Adrenal gland (tissue), 5 donors: ENCODE results near the gene PEA15.

Experiments used
- POLR2A ChIP-seq, 2 donors: fragments of 450-650 bp; IDR thresholded peaks; one replicate each; pipeline ENCODE4 v1.6.1; 2017; ENCODE audit warnings: antibody characterized with exemption in 2 of 2, mild to moderate bottlenecking in 2 of 2, moderate library complexity in 1 of 2
- TF ChIP-seq, protein P1 (sequence below), 6 experiments: fragments of 450-650 bp in 4 of 6; fragments of 200-600 bp in 2 of 6; sonication (generic) in 1 of 6; IDR thresholded peaks; 1 replicate in 5 of 6; 2 replicates in 1 of 6; pipeline versions ENCODE4 v1.5.1 to v1.8.0; 2016 to 2021; ENCODE audit warnings: antibody characterized with exemption in 6 of 6, mild to moderate bottlenecking in 2 of 6, moderate library complexity in 1 of 6
- donor health status: DM: no; HTN: no; CAD: no.

DNA sequence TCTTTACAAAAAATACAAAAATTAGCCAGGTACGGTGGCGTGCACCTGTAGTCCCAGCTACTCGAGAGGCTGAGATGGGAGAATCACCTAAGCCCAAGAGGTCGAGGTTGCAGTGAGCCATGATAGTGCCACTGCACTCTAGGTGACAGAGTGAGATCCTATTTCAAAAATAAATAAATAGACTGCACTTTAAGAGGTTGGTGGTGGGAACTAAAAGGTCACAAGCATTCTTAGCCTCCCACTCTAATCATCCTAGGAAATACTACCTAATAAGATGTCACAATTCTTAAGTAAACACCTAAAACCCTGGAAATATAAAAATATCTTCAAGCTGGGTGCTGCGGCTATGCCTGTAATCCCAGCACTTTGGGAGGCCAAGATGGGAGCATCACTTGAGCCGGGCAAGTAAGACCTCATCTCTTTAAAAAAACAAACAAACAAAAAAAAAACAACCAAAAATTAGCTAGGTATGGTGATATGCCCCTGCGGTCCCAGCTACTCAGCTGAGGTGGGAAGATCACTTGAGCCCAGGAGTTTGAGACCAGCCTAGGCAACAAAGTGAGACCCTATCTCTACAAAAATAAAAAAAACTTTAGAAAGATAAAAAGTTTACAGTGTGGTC is 53.1 kb downstream of the PEA15 start:
- TF ChIP-seq, protein P1, sequence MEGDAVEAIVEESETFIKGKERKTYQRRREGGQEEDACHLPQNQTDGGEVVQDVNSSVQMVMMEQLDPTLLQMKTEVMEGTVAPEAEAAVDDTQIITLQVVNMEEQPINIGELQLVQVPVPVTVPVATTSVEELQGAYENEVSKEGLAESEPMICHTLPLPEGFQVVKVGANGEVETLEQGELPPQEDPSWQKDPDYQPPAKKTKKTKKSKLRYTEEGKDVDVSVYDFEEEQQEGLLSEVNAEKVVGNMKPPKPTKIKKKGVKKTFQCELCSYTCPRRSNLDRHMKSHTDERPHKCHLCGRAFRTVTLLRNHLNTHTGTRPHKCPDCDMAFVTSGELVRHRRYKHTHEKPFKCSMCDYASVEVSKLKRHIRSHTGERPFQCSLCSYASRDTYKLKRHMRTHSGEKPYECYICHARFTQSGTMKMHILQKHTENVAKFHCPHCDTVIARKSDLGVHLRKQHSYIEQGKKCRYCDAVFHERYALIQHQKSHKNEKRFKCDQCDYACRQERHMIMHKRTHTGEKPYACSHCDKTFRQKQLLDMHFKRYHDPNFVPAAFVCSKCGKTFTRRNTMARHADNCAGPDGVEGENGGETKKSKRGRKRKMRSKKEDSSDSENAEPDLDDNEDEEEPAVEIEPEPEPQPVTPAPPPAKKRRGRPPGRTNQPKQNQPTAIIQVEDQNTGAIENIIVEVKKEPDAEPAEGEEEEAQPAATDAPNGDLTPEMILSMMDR (IDR thresholded peaks at IDR 0.05): no peak
- no peak for TF ChIP-seq POLR2A (IDR thresholded peaks at IDR 0.05)
